Adrenal gland (tissue), 12 donors: ENCODE data around the gene SUZ12. TPM values are rescaled to one million over a fixed set of nuclear protein-coding genes. Genes with fewer than 3 reads are reported as not detected.
"Not testable (repeated sequence)": the region's sequence is repeated elsewhere in the genome, so short reads cannot be mapped to it uniquely, and the experiment has no call there.

ENCODE experiments used
- DNase-seq, 7 donors: peaks; one replicate each; pipeline ENCODE4 v3.0.0-alpha.2; 2019 to 2020
- H3K27ac ChIP-seq, 5 donors: fragments of 200-600 bp; sonication (generic) in 4 of 5; 1 replicate in 3 of 5; 2 replicates in 2 of 5; pipeline versions ENCODE4 v1.5.1 to v1.8.0; 2016 to 2020; ENCODE audit warnings: mild to moderate bottlenecking in 1 of 5
- H3K27me3 ChIP-seq: fragments of 200-600 bp; 2 replicates; pipeline ENCODE4 v1.8.0; 2021
- H3K36me3 ChIP-seq, 2 donors: fragments of 200-600 bp; replicated peaks in 1 of 2; 1 replicate in 1 of 2; 2 replicates in 1 of 2; pipeline versions ENCODE4 v1.5.1 to v1.8.0; 2018 to 2022
- H3K4me1 ChIP-seq, 2 donors: fragments of 200-600 bp; replicated peaks in 1 of 2; 1 replicate in 1 of 2; 2 replicates in 1 of 2; pipeline versions ENCODE4 v1.5.1 to v1.8.0; 2018 to 2021
- H3K4me3 ChIP-seq, 4 donors: fragments of 200-600 bp; sonication (generic) in 3 of 4; one replicate each; pipeline ENCODE4 v1.5.1; 2016 to 2018
- H3K9me3 ChIP-seq, 3 donors: fragments of 200-600 bp; sonication (generic) in 1 of 3; replicated peaks in 1 of 3; 1 replicate in 2 of 3; 2 replicates in 1 of 3; pipeline versions ENCODE4 v1.5.1 to v1.8.0; 2016 to 2021
- CTCF ChIP-seq, 6 experiments: fragments of 450-650 bp in 4 of 6; fragments of 200-600 bp in 2 of 6; sonication (generic) in 1 of 6; IDR thresholded peaks; 1 replicate in 5 of 6; 2 replicates in 1 of 6; pipeline versions ENCODE4 v1.5.1 to v1.8.0; 2016 to 2021; ENCODE audit warnings: antibody characterized with exemption in 6 of 6, mild to moderate bottlenecking in 2 of 6, moderate library complexity in 1 of 6
- POLR2A ChIP-seq, 2 donors: fragments of 450-650 bp; IDR thresholded peaks; one replicate each; pipeline ENCODE4 v1.6.1; 2017; ENCODE audit warnings: antibody characterized with exemption in 2 of 2, mild to moderate bottlenecking in 2 of 2, moderate library complexity in 1 of 2
- WGBS, 4 donors: extraction: QIAGEN DNeasy Blood & Tissue Kit in 2 of 4; methylation state at CpG; one replicate each; pipeline versions ENCODE4 v1.1.5 to v1.1.7; 2013 to 2017; 5-methylcytosine and 5-hydroxymethylcytosine counted together
- intact Hi-C, 2 donors: fragments of 100-400 bp; cut with DNase I; formaldehyde crosslinking; loops; one replicate each; pipeline versions ENCODE4 v1.14.1 to v1.15.0; 2022 to 2023
- polyA plus RNA-seq, 3 donors: library from polyadenylated mRNA; stranded (reverse); fragments of 200-250 nt in 2 of 3; fragments of 350-450 nt in 1 of 3; fragmentation: Illumina TruSeq in 1 of 3; extraction: RNeasy Lipid Tissue Mini Kit (QIAGEN cat#74804) in 1 of 3; gene quantifications; one replicate each; pipeline ENCODE4 v1.2.3, GENCODE V29; 2013 to 2014
- total RNA-seq, 9 donors: library from RNA; depleted of rRNA in 4 of 9; stranded (reverse); fragments of >200 nt in 4 of 9; fragments of 120-200 nt in 1 of 9; fragmentation: NEBNext Ultra II Directional in 1 of 9; extraction: Animal tissue kit (Norgen Biotek cat#: 25700) in 1 of 9; gene quantifications; one replicate each; pipeline versions ENCODE4 v1.1.0 to v1.2.4, GENCODE V29; 2013 to 2023
- donor health status: healthy with polysubstance abuse.
- donor health status: Bipolar disorder and iron deficiency.
- donor health status: DM: yes; HTN: yes; CAD: no.
- donor health status: DM: no; HTN: no; CAD: no.
- donor health status: DM: no; HTN: no; CAD: no.
- donor health status: DM: yes; HTN: yes; CAD: no.

SUZ12 gene
- total and polyA plus RNA-seq, 12 donors, result 8.7 to 27.1 (median 19.8) TPM

- no peaks in the 10 kb centered on the region for H3K27me3 ChIP-seq
- peak in 1 of 7 donors; percentile 21 for DNase-seq
- no peaks in the 10 kb centered on the region for H3K36me3 ChIP-seq
- 81 to 90% (median 84%) methylated on average over 5 of the region's 5 CpGs for WGBS, 4 donors
- no peak overlapping the region for H3K27ac ChIP-seq
- peaks cover 10 to 17% of the 10 kb centered on the region in 2 donors for H3K4me1 ChIP-seq
- intact Hi-C loops, result no loop called here
- H3K4me3 ChIP-seq, result no peak overlapping the region
- TF ChIP-seq POLR2A (IDR thresholded peaks at IDR 0.05) (no peak), CTCF (IDR thresholded peaks at IDR 0.05) (no peak)
- H3K9me3 ChIP-seq, result no peaks in the 10 kb centered on the region
Observed at GRCh38 chr17:31935512-31935911, 1.3 kb upstream of the SUZ12 start.

- H3K27ac ChIP-seq, DNase-seq, H3K36me3 ChIP-seq, H3K27me3 ChIP-seq, H3K9me3 ChIP-seq, intact Hi-C loops: not testable (repeated sequence)
- Histone ChIP-seq H3K4me1 (peaks cover 10 to 17% of the 10 kb centered on the region in 2 donors), H3K4me3 (peak overlapping the region in 2 of 4 donors; percentile 2 to 46)
- WGBS, 4 donors, result 7 to 11% (median 9%) methylated on average over 9 of the region's 12 CpGs
Observed at GRCh38 chr17:31937926-31938641, 1.3 kb downstream of the SUZ12 start.

- H3K27me3 ChIP-seq, H3K36me3 ChIP-seq, H3K4me3 ChIP-seq, intact Hi-C loops, H3K9me3 ChIP-seq, H3K27ac ChIP-seq: not testable (repeated sequence)
- 96 to 99% (median 97%) methylated on average over 10 to 11 of the region's 11 CpGs for WGBS, 4 donors
- peaks cover 10 to 17% of the 10 kb centered on the region in 2 donors for H3K4me1 ChIP-seq
- peak in 1 of 7 donors; percentile 34 for DNase-seq
Observed at GRCh38 chr17:31941916-31942315, 5.1 kb downstream of the SUZ12 start.

GRCh38 chr17:31942396-31942795 lies 5.6 kb downstream of the SUZ12 start:
- peak in 1 of 7 donors; percentile 35 for DNase-seq
- intact Hi-C loops, H3K27ac ChIP-seq, H3K27me3 ChIP-seq, H3K9me3 ChIP-seq, H3K36me3 ChIP-seq, H3K4me3 ChIP-seq: not testable (repeated sequence)
- H3K4me1 ChIP-seq, result peaks cover 10 to 17% of the 10 kb centered on the region in 2 donors
- 90 to 97% (median 94%) methylated on average over 7 of the region's 7 CpGs for WGBS, 4 donors

GRCh38 chr17:31951953-31952352 lies 15.1 kb downstream of the SUZ12 start:
- WGBS, 4 donors, result 98 to 100% (median 98%) methylated on average over 3 of the region's 3 CpGs
- intact Hi-C loops, H3K4me1 ChIP-seq, H3K27ac ChIP-seq, H3K4me3 ChIP-seq, H3K27me3 ChIP-seq, H3K9me3 ChIP-seq: not testable (repeated sequence)
- peak in 1 of 7 donors; percentile 11 for DNase-seq
- H3K36me3 ChIP-seq, result peaks cover 0 to 26% of the 10 kb centered on the region in 2 donors

- peaks cover 0 to 38% of the 10 kb centered on the region in 2 donors for H3K36me3 ChIP-seq
- WGBS, 4 donors, result 95 to 97% (median 96%) methylated on average over 8 of the region's 8 CpGs
- H3K27me3 ChIP-seq, intact Hi-C loops, H3K9me3 ChIP-seq, H3K4me1 ChIP-seq, H3K4me3 ChIP-seq, H3K27ac ChIP-seq, DNase-seq: not testable (repeated sequence)
Observed at GRCh38 chr17:31964131-31964530, 27.3 kb downstream of the SUZ12 start.

- peaks cover 0 to 33% of the 10 kb centered on the region in 2 donors for H3K36me3 ChIP-seq
- H3K27me3 ChIP-seq, result no peaks in the 10 kb centered on the region
- no peak overlapping the region for H3K27ac ChIP-seq
Observed at GRCh38 chr17:31967648-31968047, 30.8 kb downstream of the SUZ12 start.

GRCh38 chr17:31970416-31970815 lies 33.6 kb downstream of the SUZ12 start:
- H3K27me3 ChIP-seq, H3K9me3 ChIP-seq, H3K4me3 ChIP-seq, intact Hi-C loops, DNase-seq, H3K27ac ChIP-seq, H3K4me1 ChIP-seq: not testable (repeated sequence)
- H3K36me3 ChIP-seq, result peaks cover 0 to 39% of the 10 kb centered on the region in 2 donors
- 85 to 93% (median 89%) methylated on average over 5 of the region's 5 CpGs for WGBS, 4 donors

More at GRCh38 chr17:31967648-31968047, 30.8 kb downstream of the SUZ12 start:
- no peaks in the 10 kb centered on the region for H3K9me3 ChIP-seq
- DNase-seq, result no peak
- H3K4me3 ChIP-seq, result no peak overlapping the region
- WGBS, 4 donors, result 81 to 90% (median 89%) methylated on average over 3 of the region's 3 CpGs
- H3K4me1 ChIP-seq, result no peaks in the 10 kb centered on the region
- TF ChIP-seq CTCF (IDR thresholded peaks at IDR 0.05) (no peak), POLR2A (IDR thresholded peaks at IDR 0.05) (no peak)
- intact Hi-C loops, result no loop called here

- intact Hi-C loops, H3K27ac ChIP-seq, H3K9me3 ChIP-seq, DNase-seq, H3K27me3 ChIP-seq, H3K4me1 ChIP-seq, H3K4me3 ChIP-seq: not testable (repeated sequence)
- WGBS, 4 donors, result 96 to 97% (median 96%) methylated on average over 14 of the region's 14 CpGs
- H3K36me3 ChIP-seq, result peaks cover 0 to 20% of the 10 kb centered on the region in 2 donors
Observed at GRCh38 chr17:31974269-31975071, 37.7 kb downstream of the SUZ12 start.
